GM12878 (cell line): ENCODE data around the gene HDX. TPM values are rescaled to one million over a fixed set of nuclear protein-coding genes. Genes with fewer than 3 reads are reported as not detected.

Experiments used
- ATAC-seq: fragments of 200-7000 bp; cut with Tn5 transposase; 3 replicates; pipeline ENCODE4 v1.9.1; 2020; ENCODE audit warnings: mild to moderate bottlenecking, moderate library complexity
- BruUV-seq: library from RNA; stranded (reverse); fragments of 400-500 nt; replicated peaks from 2 replicates; lab custom pipeline; 2021; lab: Mats Ljungman, UMichigan
- CTCF ChIA-PET: fragments of 300-600 bp; sonication (Branson Sonifier 250); formaldehyde crosslinking; extraction: SDS; loops from one replicate; lab custom pipeline; 2021; ENCODE audit warnings: inconsistent platforms; lab: Yijun Ruan, JAX
- POLR2A ChIA-PET: fragments of 350-600 bp; formaldehyde crosslinking; extraction: SDS; loops from one replicate; lab custom pipeline; 2021; ENCODE audit warnings: inconsistent platforms; lab: Charles Lee
- RAD21 ChIA-PET: fragments of 300-600 bp; sonication (Branson Sonifier 250); formaldehyde crosslinking; loops from one replicate; lab custom pipeline; 2023; ENCODE audit warnings: antibody characterized with exemption; ENCODE audit not compliant: unreplicated experiment; lab: Charles Lee
- SMC1A ChIA-PET: fragments of 300-600 bp; sonication (Branson Sonifier 250); formaldehyde crosslinking; loops from one replicate; lab custom pipeline; 2023; ENCODE audit not compliant: unreplicated experiment, uncharacterized antibody; lab: Charles Lee
- DNase-seq: peaks from one replicate; pipeline ENCODE4 v3.0.0-alpha.2; 2011; ENCODE audit warnings: low read depth, low spot score
- FAIRE-seq: peaks from 3 replicates; lab custom pipeline; 2011; peaks lifted over from hg19 to GRCh38; lab: Jason Lieb, UNC
- H2AFZ ChIP-seq: 2 replicates; pipeline ENCODE4 v1.6.0; 2011; ENCODE audit warnings: low read depth, low read length, control low read depth; ENCODE audit not compliant: control insufficient read depth
- H3K27ac ChIP-seq: 2 replicates; pipeline ENCODE4 v1.5.1; 2011; ENCODE audit warnings: control low read depth; ENCODE audit not compliant: control insufficient read depth, insufficient read depth
- H3K27me3 ChIP-seq, 2 experiments: replicated peaks in 1 of 2; 2 replicates each; pipeline versions ENCODE4 v1.6.0 to v1.6.1; 2011; ENCODE audit warnings: low read length in 1 of 2; ENCODE audit not compliant: control insufficient read depth in 2 of 2, insufficient read depth in 2 of 2
- H3K36me3 ChIP-seq, 2 experiments: 2 replicates each; pipeline ENCODE4 v1.5.1; 2011; ENCODE audit warnings: low read length in 1 of 2; ENCODE audit not compliant: control insufficient read depth in 2 of 2, insufficient read depth in 2 of 2
- H3K4me1 ChIP-seq: 2 replicates; pipeline ENCODE4 v1.6.1; 2011; ENCODE audit warnings: mild to moderate bottlenecking, low read length, moderate library complexity, mixed read lengths; ENCODE audit not compliant: control insufficient read depth, insufficient read depth
- H3K4me2 ChIP-seq: 2 replicates; pipeline ENCODE4 v1.6.0; 2011; ENCODE audit warnings: control low read depth; ENCODE audit not compliant: control insufficient read depth, insufficient read depth
- H3K4me3 ChIP-seq: fragments of 200-600 bp; sonication (generic); 2 replicates; pipeline ENCODE4 v1.5.1; 2016
- H3K79me2 ChIP-seq: 2 replicates; pipeline ENCODE4 v1.6.0; 2011; ENCODE audit warnings: low read length; ENCODE audit not compliant: control insufficient read depth, insufficient read depth
- H3K9ac ChIP-seq: 2 replicates; pipeline ENCODE4 v1.8.0; 2011; ENCODE audit warnings: low read length, control low read depth, mixed read lengths; ENCODE audit not compliant: control insufficient read depth, insufficient read depth
- H3K9me3 ChIP-seq: replicated peaks from 3 replicates; pipeline ENCODE4 v1.5.1; 2011; ENCODE audit warnings: mild to moderate bottlenecking, low read length; ENCODE audit not compliant: control insufficient read depth, insufficient read depth
- H4K20me1 ChIP-seq: 2 replicates; pipeline ENCODE4 v1.6.0; 2011; ENCODE audit not compliant: control insufficient read depth, insufficient read depth
- ATF3 ChIP-seq: IDR thresholded peaks from 2 replicates; pipeline ENCODE4 v1.6.1; 2011; ENCODE audit warnings: low read depth, mild to moderate bottlenecking, low read length, moderate library complexity, borderline replicate concordance; ENCODE audit errors: extremely low read depth
- CEBPZ ChIP-seq: fragments of 150-350 bp; IDR thresholded peaks from 2 replicates; pipeline ENCODE4 v1.6.1; 2016; ENCODE audit warnings: low read depth, low read length
- CUX1 ChIP-seq: IDR thresholded peaks from 2 replicates; pipeline ENCODE4 v1.6.1; 2012; ENCODE audit warnings: improper control_type of control experiment, low read depth, low read length; ENCODE audit not compliant: insufficient replicate concordance
- DPF2 ChIP-seq: fragments of 450-650 bp; IDR thresholded peaks from 2 replicates; pipeline ENCODE4 v1.6.1; 2017; ENCODE audit warnings: mild to moderate bottlenecking
- FOXM1 ChIP-seq: IDR thresholded peaks from 2 replicates; pipeline ENCODE4 v1.6.1; 2012; ENCODE audit warnings: low read depth, mild to moderate bottlenecking, inconsistent platforms, low read length, moderate library complexity
- IRF4 ChIP-seq: IDR thresholded peaks from 2 replicates; pipeline ENCODE4 v1.6.1; 2011; ENCODE audit warnings: low read depth, low read length
- MYC ChIP-seq: IDR thresholded peaks from 2 replicates; pipeline ENCODE4 v1.6.1; 2011; ENCODE audit warnings: mild to moderate bottlenecking, low read length, moderate library complexity, inconsistent platforms; ENCODE audit not compliant: insufficient read depth, insufficient replicate concordance, insufficient read length, severe bottlenecking
- SIX5 ChIP-seq: IDR thresholded peaks from 2 replicates; pipeline ENCODE4 v1.6.1; 2011; ENCODE audit warnings: mild to moderate bottlenecking, low read depth, low read length, moderate library complexity; ENCODE audit not compliant: severe bottlenecking
- SP1 ChIP-seq: IDR thresholded peaks from one replicate; pipeline ENCODE4 v1.6.1; 2011; ENCODE audit warnings: low read depth, low read length
- TBL1XR1 ChIP-seq: IDR thresholded peaks from 2 replicates; pipeline ENCODE4 v1.6.1; 2012; ENCODE audit warnings: low read depth, low read length, improper control_type of control experiment
- USF2 ChIP-seq: IDR thresholded peaks from 2 replicates; pipeline ENCODE4 v1.6.1; 2011; ENCODE audit warnings: low read depth, low read length, improper control_type of control experiment, borderline replicate concordance
- YBX1 ChIP-seq: fragments of 450-650 bp; IDR thresholded peaks from 2 replicates; pipeline ENCODE4 v1.6.1; 2016; ENCODE audit warnings: antibody characterized with exemption
- WGBS: methylation state at CpG from one replicate; pipeline ENCODE4 v1.1.6; 2016; ENCODE audit warnings: low lambda C conversion rate; ENCODE audit not compliant: insufficient replicate concordance, insufficient coverage; ENCODE audit errors: missing lambda C conversion rate; 5-methylcytosine and 5-hydroxymethylcytosine counted together
- in situ Hi-C: fragments of 300-500 bp; cut with MboI; formaldehyde crosslinking; loops from 9 replicates; pipeline ENCODE4 v1.14.3; 2018; ENCODE audit warnings: mixed read lengths
- intact Hi-C: fragments of 100-400 bp; cut with micrococcal nuclease; formaldehyde crosslinking; loops from one replicate; pipeline ENCODE4 v1.14.2; 2022; ENCODE audit not compliant: unreplicated experiment
- polyA plus RNA-seq, 11 experiments: library from polyadenylated mRNA; depleted of rRNA in 4 of 11; unstranded in 6 of 11; stranded (reverse) in 5 of 11; fragments of >200 nt; fragmentation: Nextera tagmentation in 4 of 11; fragmentation: Illumina TruSeq in 1 of 11; extraction: Ambion mirVana in 4 of 11; extraction: Trizol in 1 of 11; gene quantifications; 1 replicate in 1 of 11; 2 replicates in 10 of 11; pipeline versions ENCODE4 v1.2.1 to v1.2.3, GENCODE V29; 2011 to 2016; ENCODE audit warnings: inconsistent platforms in 2 of 11, missing spikeins in 2 of 11, low read depth in 1 of 11
- total RNA-seq, 4 experiments: library from RNA; depleted of rRNA in 3 of 4; stranded (reverse); fragments of >200 nt in 3 of 4; fragmentation: Illumina TruSeq in 1 of 4; extraction: Trizol in 1 of 4; gene quantifications; 2 replicates each; pipeline versions ENCODE4 v1.2.1 to v1.2.3, GENCODE V29; 2013 to 2021

HDX gene
- total and polyA plus RNA-seq, 10 of the 15 experiments (the other 5 are each of a cell fraction or from before 2014, with no cell fraction given), result 2.9 to 8.6 (median 6.3) TPM; not detected in 1

- 0% methylated on average over 1 of the region's 1 CpG for WGBS
- ATAC-seq (no peak), DNase-seq (no peak), FAIRE-seq (no peak)
- no peak overlapping the region for H3K9ac ChIP-seq
- no peak overlapping the region for H3K4me3 ChIP-seq
- no peaks in the 10 kb centered on the region for H3K36me3 ChIP-seq
- ChIA-PET RAD21 (no interaction called here), SMC1A (no interaction called here), CTCF (no interaction called here), POLR2A (no interaction called here)
- no peak overlapping the region for H2AFZ ChIP-seq
- no peaks in the 10 kb centered on the region for H3K4me1 ChIP-seq
- H3K9me3 ChIP-seq, result no peaks in the 10 kb centered on the region
- BruUV-seq, result no TSS peak
- no peak overlapping the region for H3K4me2 ChIP-seq
- H3K79me2 ChIP-seq, result no peaks in the 10 kb centered on the region
- in situ Hi-C loops (no loop called here), intact Hi-C loops (no loop called here)
- H3K27ac ChIP-seq, result no peak overlapping the region
- H4K20me1 ChIP-seq, result no peaks in the 10 kb centered on the region
- H3K27me3 ChIP-seq, result no peaks in the 10 kb centered on the region
- TF ChIP-seq DPF2 (no peak), SIX5 (no peak), FOXM1 (no peak), IRF4 (no peak), YBX1 (no peak), CUX1 (no peak), USF2 (no peak), TBL1XR1 (no peak), ATF3 (no peak), MYC (no peak), SP1 (no peak), CEBPZ (no peak)
Observed at GRCh38 chrX:84467898-84468297, 34.4 kb downstream of the HDX start.
